Mesenchymal stem cell (in vitro differentiated cells and primary cell): Measurements from ENCODE around the gene TAF10.

Experiments
- DNase-seq: peaks from one replicate; pipeline ENCODE4 v3.0.0-alpha.2; 2013
- H2AFZ ChIP-seq: one replicate; pipeline ENCODE4 v1.6.1; 2013; ENCODE audit warnings: low read depth, mild to moderate bottlenecking, control low read depth, inconsistent platforms, low read length, moderate library complexity
- H2AK5ac ChIP-seq: 2 replicates; pipeline ENCODE4 v1.6.1; 2013; ENCODE audit warnings: low read length, moderate library complexity, mild to moderate bottlenecking, inconsistent platforms; ENCODE audit not compliant: severe bottlenecking
- H2BK120ac ChIP-seq: one replicate; pipeline ENCODE4 v1.6.1; 2013; ENCODE audit warnings: low read depth, mild to moderate bottlenecking, inconsistent platforms, low read length, moderate library complexity
- H2BK12ac ChIP-seq, 2 experiments: one replicate each; pipeline ENCODE4 v1.6.1; 2013; ENCODE audit warnings: inconsistent platforms in 2 of 2, low read length in 2 of 2, mild to moderate bottlenecking in 2 of 2, moderate library complexity in 2 of 2, control low read depth in 1 of 2
- H2BK15ac ChIP-seq: one replicate; pipeline ENCODE4 v1.6.1; 2013; ENCODE audit warnings: mild to moderate bottlenecking, low read depth, inconsistent platforms; ENCODE audit not compliant: poor library complexity, severe bottlenecking
- H2BK5ac ChIP-seq: 2 replicates; pipeline ENCODE4 v1.6.1; 2013; ENCODE audit warnings: low read depth, mild to moderate bottlenecking, low read length, control low read depth, inconsistent platforms; ENCODE audit not compliant: poor library complexity, severe bottlenecking
- H3K14ac ChIP-seq, 2 experiments: one replicate each; pipeline ENCODE4 v1.6.1; 2013; ENCODE audit warnings: inconsistent platforms in 2 of 2, low read length in 2 of 2, control low read depth in 1 of 2, mild to moderate bottlenecking in 1 of 2, moderate library complexity in 1 of 2
- H3K18ac ChIP-seq, 2 experiments: one replicate each; pipeline ENCODE4 v1.6.1; 2013; ENCODE audit warnings: inconsistent platforms in 2 of 2, low read length in 2 of 2, control low read depth in 1 of 2, low read depth in 1 of 2, mild to moderate bottlenecking in 1 of 2
- H3K23ac ChIP-seq, 2 experiments: one replicate each; pipeline ENCODE4 v1.6.1; 2013; ENCODE audit warnings: inconsistent platforms in 2 of 2, low read length in 2 of 2, mild to moderate bottlenecking in 2 of 2, moderate library complexity in 2 of 2, control low read depth in 1 of 2
- H3K27ac ChIP-seq: 2 replicates; pipeline ENCODE4 v1.5.1; 2013; ENCODE audit warnings: mild to moderate bottlenecking, moderate library complexity, low read length, control low read depth, inconsistent platforms; ENCODE audit not compliant: poor library complexity, severe bottlenecking
- H3K27me3 ChIP-seq, 2 experiments: 2 replicates each; pipeline versions ENCODE4 v1.6.1 to v1.7.0; 2013; ENCODE audit warnings: low read length in 2 of 2, mild to moderate bottlenecking in 2 of 2, moderate library complexity in 2 of 2, control low read depth in 1 of 2, inconsistent platforms in 1 of 2; ENCODE audit not compliant: control insufficient read depth in 1 of 2, insufficient read depth in 1 of 2
- H3K36me3 ChIP-seq, 2 experiments: 2 replicates each; pipeline versions ENCODE4 v1.6.1 to v1.7.0; 2013; ENCODE audit warnings: low read length in 2 of 2, control low read depth in 1 of 2, inconsistent platforms in 1 of 2, low read depth in 1 of 2, mild to moderate bottlenecking in 1 of 2; ENCODE audit not compliant: insufficient read depth in 2 of 2, control insufficient read depth in 1 of 2
- H3K4ac ChIP-seq, 2 experiments: one replicate each; pipeline ENCODE4 v1.6.1; 2013; ENCODE audit warnings: inconsistent platforms in 2 of 2, low read length in 2 of 2, mild to moderate bottlenecking in 2 of 2, moderate library complexity in 2 of 2, control low read depth in 1 of 2, low read depth in 1 of 2
- H3K4me1 ChIP-seq: 2 replicates; pipeline ENCODE4 v1.6.1; 2013; ENCODE audit warnings: low read depth, low read length, control low read depth; ENCODE audit not compliant: control insufficient read depth, insufficient read depth
- H3K4me2 ChIP-seq: 2 replicates; pipeline ENCODE4 v1.6.1; 2013; ENCODE audit warnings: low read length, mild to moderate bottlenecking, inconsistent platforms; ENCODE audit not compliant: poor library complexity, severe bottlenecking
- H3K4me3 ChIP-seq, 2 experiments: 2 replicates each; pipeline versions ENCODE4 v1.5.1 to v1.7.0; 2013; ENCODE audit warnings: low read length in 2 of 2, mild to moderate bottlenecking in 2 of 2, control low read depth in 1 of 2, low read depth in 1 of 2; ENCODE audit not compliant: insufficient read depth in 1 of 2
- H3K79me1 ChIP-seq: replicated peaks from 2 replicates; pipeline ENCODE4 v1.6.1; 2013; ENCODE audit warnings: mild to moderate bottlenecking, control low read depth, low read length, inconsistent platforms; ENCODE audit not compliant: poor library complexity, severe bottlenecking
- H3K9ac ChIP-seq: 2 replicates; pipeline ENCODE4 v1.7.0; 2013; ENCODE audit warnings: mild to moderate bottlenecking, low read length, moderate library complexity
- H3K9me3 ChIP-seq: 2 replicates; pipeline ENCODE4 v1.7.0; 2013; ENCODE audit warnings: mild to moderate bottlenecking, low read length; ENCODE audit not compliant: control insufficient read depth
- H4K8ac ChIP-seq: one replicate; pipeline ENCODE4 v1.6.1; 2013; ENCODE audit warnings: inconsistent platforms, mild to moderate bottlenecking, low read length, moderate library complexity
- H4K91ac ChIP-seq: one replicate; pipeline ENCODE4 v1.6.1; 2013; ENCODE audit warnings: mild to moderate bottlenecking, low read length, inconsistent platforms
- WGBS: methylation state at CpG from one replicate; pipeline ENCODE4 v1.1.7; 2013; ENCODE audit warnings: mixed read lengths; 5-methylcytosine and 5-hydroxymethylcytosine counted together

Gene TAF10

GRCh38 chr11:6646918-6647679, 35.1 kb upstream of the TAF10 start:
- no peak overlapping the region for H2AK5ac ChIP-seq
- peak overlapping the region; percentile 94 for H4K91ac ChIP-seq
- peak overlapping the region; percentile 93 for H2BK120ac ChIP-seq
- H2BK15ac ChIP-seq = peak overlapping the region; percentile 85
- peak overlapping the region; percentile 16 for H2AFZ ChIP-seq
- peak overlapping the region; percentile 68 to 87 for H3K18ac ChIP-seq
- peak overlapping the region; percentile 93 for H4K8ac ChIP-seq
- H3K9me3 ChIP-seq = peaks cover 5% of the 10 kb centered on the region
- DNase-seq = peak; percentile 64
- H3K14ac ChIP-seq = peak overlapping the region in 1 of 2 experiments; percentile 82
- no peak overlapping the region for H3K27ac ChIP-seq
- no peaks in the 10 kb centered on the region for H3K36me3 ChIP-seq
- peaks cover 14% of the 10 kb centered on the region for H3K4me1 ChIP-seq
- H3K4me2 ChIP-seq = no peak overlapping the region
- 26% methylated on average over 9 of the region's 9 CpGs for WGBS
- peak overlapping the region in 1 of 2 experiments; percentile 34 for H3K23ac ChIP-seq
- H2BK12ac ChIP-seq = peak overlapping the region; percentile 91 to 97
- no peak overlapping the region for H2BK5ac ChIP-seq
- peaks cover 30 to 67% of the 10 kb centered on the region in 2 experiments for H3K27me3 ChIP-seq
- no peak overlapping the region for H3K9ac ChIP-seq
- H3K4ac ChIP-seq = peak overlapping the region; percentile 89 to 92
- no peaks in the 10 kb centered on the region for H3K79me1 ChIP-seq
- no peak overlapping the region for H3K4me3 ChIP-seq

- no peak overlapping the region for H3K27ac ChIP-seq
- H2BK12ac ChIP-seq = peak overlapping the region; percentile 91 to 97
- H3K18ac ChIP-seq = peak overlapping the region; percentile 68 to 87
- H2BK120ac ChIP-seq = peak overlapping the region; percentile 93
- peaks cover 27 to 65% of the 10 kb centered on the region in 2 experiments for H3K27me3 ChIP-seq
- WGBS = 27% methylated on average over 2 of the region's 3 CpGs
- no peak overlapping the region for H2AK5ac ChIP-seq
- no peaks in the 10 kb centered on the region for H3K36me3 ChIP-seq
- H3K79me1 ChIP-seq = no peaks in the 10 kb centered on the region
- peak overlapping the region; percentile 89 to 92 for H3K4ac ChIP-seq
- peak; percentile 56 for DNase-seq
- H2BK15ac ChIP-seq = peak overlapping the region; percentile 85
- peaks cover 5% of the 10 kb centered on the region for H3K9me3 ChIP-seq
- H4K8ac ChIP-seq = peak overlapping the region; percentile 93
- no peak overlapping the region for H3K4me2 ChIP-seq
- no peak overlapping the region for H2BK5ac ChIP-seq
- peak overlapping the region; percentile 94 for H4K91ac ChIP-seq
- H3K23ac ChIP-seq = no peak overlapping the region
- peak overlapping the region; percentile 21 for H2AFZ ChIP-seq
- peak overlapping the region; percentile 14 for H3K9ac ChIP-seq
- H3K4me3 ChIP-seq = peak overlapping the region in 1 of 2 experiments; percentile 51
- H3K4me1 ChIP-seq = peaks cover 14% of the 10 kb centered on the region
- H3K14ac ChIP-seq = peak overlapping the region in 1 of 2 experiments; percentile 82
These were observed 34.5 kb upstream of the TAF10 start for GRCh38 chr11:6646576-6646917.

- peak overlapping the region in 1 of 2 experiments; percentile 51 for H3K4me3 ChIP-seq
- peaks cover 14% of the 10 kb centered on the region for H3K4me1 ChIP-seq
- peak overlapping the region; percentile 89 to 92 for H3K4ac ChIP-seq
- H2AFZ ChIP-seq = no peak overlapping the region
- no peaks in the 10 kb centered on the region for H3K79me1 ChIP-seq
- H3K36me3 ChIP-seq = peaks cover 0 to 4% of the 10 kb centered on the region in 2 experiments
- H3K27ac ChIP-seq = no peak overlapping the region
- peaks cover 24 to 60% of the 10 kb centered on the region in 2 experiments for H3K27me3 ChIP-seq
- WGBS = 1% methylated on average over 12 of the region's 12 CpGs
- H3K4me2 ChIP-seq = no peak overlapping the region
- peak overlapping the region; percentile 91 to 97 for H2BK12ac ChIP-seq
- H2AK5ac ChIP-seq = no peak overlapping the region
- no peak overlapping the region for H2BK5ac ChIP-seq
- H4K8ac ChIP-seq = peak overlapping the region; percentile 93
- H3K23ac ChIP-seq = no peak overlapping the region
- H3K14ac ChIP-seq = peak overlapping the region in 1 of 2 experiments; percentile 82
- peak; percentile 91 for DNase-seq
- no peak overlapping the region for H2BK15ac ChIP-seq
- H2BK120ac ChIP-seq = peak overlapping the region; percentile 93
- H3K9me3 ChIP-seq = peaks cover 5% of the 10 kb centered on the region
- H3K18ac ChIP-seq = peak overlapping the region; percentile 68 to 87
- peak overlapping the region; percentile 14 for H3K9ac ChIP-seq
- H4K91ac ChIP-seq = peak overlapping the region; percentile 94
These were observed 34.1 kb upstream of the TAF10 start for GRCh38 chr11:6646071-6646470.

- Histone ChIP-seq H4K91ac (no peak overlapping the region), H3K23ac (no peak overlapping the region), H2AK5ac (no peak overlapping the region), H3K14ac (no peak overlapping the region), H3K9ac (no peak overlapping the region), H3K4me1 (peaks cover 15% of the 10 kb centered on the region), H3K9me3 (peaks cover 5% of the 10 kb centered on the region), H3K4ac (no peak overlapping the region), H3K4me3 (no peak overlapping the region), H2BK5ac (no peak overlapping the region), H2BK120ac (no peak overlapping the region), H3K18ac (no peak overlapping the region), H2BK15ac (no peak overlapping the region), H3K36me3 (peaks cover 0 to 17% of the 10 kb centered on the region in 2 experiments), H4K8ac (no peak overlapping the region), H3K79me1 (no peaks in the 10 kb centered on the region), H3K4me2 (no peak overlapping the region), H3K27ac (no peak overlapping the region), H3K27me3 (peaks cover 3 to 37% of the 10 kb centered on the region in 2 experiments), H2BK12ac (peak overlapping the region in 1 of 2 experiments; percentile 33), H2AFZ (no peak overlapping the region)
- DNase-seq = no peak
- 96% methylated on average over 6 of the region's 7 CpGs for WGBS
These were observed 30.9 kb upstream of the TAF10 start for GRCh38 chr11:6642957-6643356.
